ENCODE data around the gene EMP3.

GRCh38 chr19:48308631-48309586 is 16.4 kb upstream of the EMP3 start:
- no peak; the same call in 1 of the 2 replicates for TF ChIP-seq CTCF (IDR thresholded peaks at IDR 0.05)
- no peak for TF ChIP-seq POLR2AphosphoS5 (IDR thresholded peaks at IDR 0.05; ENCODE audit: low read depth, low read length)
- no peak for TF ChIP-seq REST (IDR thresholded peaks at IDR 0.05; ENCODE audit: insufficient read depth in 1 of 2, low read depth in 2 of 2, low read length in 1 of 2)
